ENCODE data around the gene GABBR2. TPM values are rescaled to one million over a fixed set of nuclear protein-coding genes. Genes with fewer than 3 reads are reported as not detected.

GABBR2 gene
- total RNA-seq, 2 donors from 2014 or later: not detected

- H3K4me3 ChIP-seq: no peak overlapping the region
- 35 to 44% methylated on average over 4 to 5 of the region's 5 CpGs for WGBS, 2 donors
- no peaks in the 10 kb centered on the region for H3K4me1 ChIP-seq
- ATAC-seq (no peak), DNase-seq (no peak)
- no peaks in the 10 kb centered on the region for H3K9me3 ChIP-seq
- H3K36me3 ChIP-seq (replicated peaks in 1 of 2; ENCODE audit: insufficient read depth in 1 of 2, low read depth in 2 of 2): no peaks in the 10 kb centered on the region
- intact Hi-C loops (cut with DNase I): no loop called here
- TF ChIP-seq POLR2A (IDR thresholded peaks at IDR 0.05) (no peak), CTCF (IDR thresholded peaks at IDR 0.05) (no peak)
- H3K27ac ChIP-seq: no peak overlapping the region
- H3K27me3 ChIP-seq: no peaks in the 10 kb centered on the region
Measured at GRCh38 chr9:98484162-98484561, 224.6 kb downstream of the GABBR2 start.

- Histone ChIP-seq H3K9me3 (no peaks in the 10 kb centered on the region), H3K27me3 (no peaks in the 10 kb centered on the region), H3K4me1 (no peaks in the 10 kb centered on the region), H3K27ac (no peak overlapping the region), H3K36me3 (replicated peaks in 1 of 2; ENCODE audit: insufficient read depth in 1 of 2, low read depth in 2 of 2) (no peaks in the 10 kb centered on the region), H3K4me3 (no peak overlapping the region)
- 81 to 82% methylated on average over 5 of the region's 5 CpGs for WGBS, 2 donors
- TF ChIP-seq CTCF (IDR thresholded peaks at IDR 0.05): no peak
- intact Hi-C loops (cut with DNase I): no loop called here
- no peak for DNase-seq
- no peak for ATAC-seq
Measured at GRCh38 chr9:98482226-98482625, 226.5 kb downstream of the GABBR2 start.

GRCh38 chr9:98481676-98482075 is 227.1 kb downstream of the GABBR2 start:
- no peaks in the 10 kb centered on the region for H3K27me3 ChIP-seq
- intact Hi-C loops (cut with DNase I): no loop called here
- TF ChIP-seq CTCF (IDR thresholded peaks at IDR 0.05): no peak
- TF ChIP-seq POLR2A (IDR thresholded peaks at IDR 0.05): no peak
- no peaks in the 10 kb centered on the region for H3K4me1 ChIP-seq
- no peak overlapping the region for H3K27ac ChIP-seq
- 69 to 100% methylated on average over 2 to 5 of the region's 5 CpGs for WGBS, 2 donors
- no peak overlapping the region for H3K4me3 ChIP-seq
- ATAC-seq (no peak), DNase-seq (no peak)
- H3K9me3 ChIP-seq: no peaks in the 10 kb centered on the region
- no peaks in the 10 kb centered on the region for H3K36me3 ChIP-seq (replicated peaks in 1 of 2; ENCODE audit: insufficient read depth in 1 of 2, low read depth in 2 of 2)

GRCh38 chr9:98479967-98480847 is 228.5 kb downstream of the GABBR2 start:
- DNase-seq (no peak), ATAC-seq (no peak)
- Histone ChIP-seq H3K9me3 (no peaks in the 10 kb centered on the region), H3K4me3 (no peak overlapping the region), H3K36me3 (replicated peaks in 1 of 2; ENCODE audit: insufficient read depth in 1 of 2, low read depth in 2 of 2) (no peaks in the 10 kb centered on the region), H3K4me1 (no peaks in the 10 kb centered on the region), H3K27ac (no peak overlapping the region), H3K27me3 (no peaks in the 10 kb centered on the region)
- intact Hi-C loops (cut with DNase I): no loop called here
- 88 to 90% methylated on average over 5 of the region's 5 CpGs for WGBS, 2 donors
- TF ChIP-seq POLR2A (IDR thresholded peaks at IDR 0.05): no peak
- TF ChIP-seq CTCF (IDR thresholded peaks at IDR 0.05): no peak

- H3K27ac ChIP-seq: no peak overlapping the region
- no peaks in the 10 kb centered on the region for H3K9me3 ChIP-seq
- TF ChIP-seq POLR2A (IDR thresholded peaks at IDR 0.05) (no peak), CTCF (IDR thresholded peaks at IDR 0.05) (no peak)
- DNase-seq (no peak), ATAC-seq (no peak)
- H3K36me3 ChIP-seq (replicated peaks in 1 of 2; ENCODE audit: insufficient read depth in 1 of 2, low read depth in 2 of 2): no peaks in the 10 kb centered on the region
- intact Hi-C loops (cut with DNase I): no loop called here
- H3K4me3 ChIP-seq: no peak overlapping the region
- no peaks in the 10 kb centered on the region for H3K27me3 ChIP-seq
- 86 to 88% methylated on average over 8 of the region's 8 CpGs for WGBS, 2 donors
- H3K4me1 ChIP-seq: no peaks in the 10 kb centered on the region
Measured at GRCh38 chr9:98479449-98479848, 229.3 kb downstream of the GABBR2 start.
